Thoracic aorta endothelial cell (primary cell): ENCODE measurements around the gene RAB14. TPM values are rescaled to one million over a fixed set of nuclear protein-coding genes. Genes with fewer than 3 reads are reported as not detected.

Source experiments
- small RNA-seq: library from RNA; depleted of rRNA; stranded (forward); fragments of <200 nt; gene quantifications from one replicate; pipeline ENCODE3, GENCODE V24; 2012
- total RNA-seq: library from RNA; depleted of rRNA; stranded (reverse); fragments of >200 nt; gene quantifications from 2 replicates; pipeline ENCODE4 v1.2.3, GENCODE V29; 2012

Gene RAB14
- total RNA-seq, result 73.5 and 78.5 TPM in 2 replicates

GRCh38 chr9:121201738-121202533 lies at the start of gene RAB14:
Gene RAB14, minus strand, starts transcription at chr9:121201869. Its CDS starts 8,457 bp downstream, at chr9:121193412.

Small RNA genes lying within 50 kb of the gene (small RNA-seq; reads per million reads assigned to genes)
- not detected for gene RN7SL181P

Other genes starting within 250 kb of the RAB14 start
- 3.4 and 4.0 TPM in 2 replicates for gene C5, start 151.6 kb downstream of the RAB14 start, total RNA-seq
- gene CNTRL, start 126.9 kb downstream of the RAB14 start, total RNA-seq, result 18.8 and 23.3 TPM in 2 replicates
- gene GSN, start 66.3 kb upstream of the RAB14 start, total RNA-seq, result 146 and 150 TPM in 2 replicates
- gene STOM, start 168.4 kb upstream of the RAB14 start, total RNA-seq, result 276 and 352 TPM in 2 replicates